ENCODE results near the gene PDE6D. TPM values are rescaled to one million over a fixed set of nuclear protein-coding genes. Genes with fewer than 3 reads are reported as not detected.
A peak's percentile ranks its signal among the peaks of the same experiment; 100 is the strongest.

The PDE6D gene
- total and polyA plus RNA-seq, 2 of the 13 experiments (the other 11 are each of a cell fraction or from before 2014, with no cell fraction given) = 14.1 to 23.2 TPM

DNA sequence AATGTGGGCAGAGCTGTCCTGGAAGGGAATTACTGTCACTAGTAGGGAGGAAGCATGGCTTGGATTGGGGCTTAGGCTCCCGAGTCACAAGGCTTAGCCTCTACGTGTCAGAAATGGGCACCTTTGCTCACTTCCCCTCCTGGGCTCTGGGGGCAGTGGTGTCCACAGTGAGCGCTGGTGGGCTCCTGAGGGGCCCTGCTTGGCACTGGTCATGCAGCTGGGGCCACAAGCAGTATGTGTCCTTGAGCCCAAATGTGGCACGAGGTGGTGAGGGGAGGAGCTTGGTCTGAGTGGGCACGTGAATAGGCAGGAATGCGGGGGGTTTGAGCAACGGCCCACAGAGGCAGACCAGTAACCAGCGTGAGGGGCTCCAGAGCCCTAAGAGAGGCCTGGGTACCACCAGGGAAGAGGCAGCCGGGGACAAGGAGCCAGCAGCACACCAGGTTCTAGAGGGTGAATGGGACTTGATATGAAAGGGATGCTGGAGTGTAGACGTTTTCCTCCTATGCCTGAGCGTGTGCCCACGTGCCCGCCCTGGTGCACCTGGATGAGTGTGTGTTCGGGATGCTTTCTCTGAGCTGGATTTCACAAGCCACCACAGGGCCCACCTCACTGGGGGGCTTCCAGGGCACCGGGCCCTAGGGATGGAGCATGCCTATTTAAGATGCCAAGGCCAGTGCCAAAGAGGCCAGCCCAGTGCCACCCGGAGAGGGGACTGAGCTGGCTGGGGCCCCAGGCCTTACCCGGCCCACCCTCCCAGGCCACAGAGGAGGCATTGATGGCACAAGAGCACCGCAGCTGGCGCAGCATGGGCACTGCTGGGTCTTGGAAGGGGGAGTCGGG is 95.5 kb downstream of the PDE6D start (continued):
- TF ChIP-seq ELF4 (CRISPR knock-in tag; IDR thresholded peaks at IDR 0.05; ENCODE audit: borderline replicate concordance) = no peak
- no peak for TF ChIP-seq ZNF260 (CRISPR knock-in tag; IDR thresholded peaks at IDR 0.05; ENCODE audit: borderline replicate concordance, low read depth)
- TF ChIP-seq PHF8 (CRISPR knock-in tag; IDR thresholded peaks at IDR 0.05) = peak; percentile 39; the same call in 1 of the 2 replicates
- no peak for TF ChIP-seq PHF21A (CRISPR knock-in tag; IDR thresholded peaks at IDR 0.05)
- TF ChIP-seq ZNF672 (CRISPR knock-in tag; IDR thresholded peaks at IDR 0.05) = no peak
- TF ChIP-seq SMAD1 (CRISPR knock-in tag; IDR thresholded peaks at IDR 0.05; ENCODE audit: borderline replicate concordance, low read depth) = no peak
- TF ChIP-seq ZNF678 (CRISPR knock-in tag; IDR thresholded peaks at IDR 0.05) = no peak
- TF ChIP-seq SNAPC5 (CRISPR knock-in tag; IDR thresholded peaks at IDR 0.05; ENCODE audit: borderline replicate concordance) = no peak
- no peak for TF ChIP-seq IRF1 (CRISPR knock-in tag; IDR thresholded peaks at IDR 0.05; ENCODE audit: low read depth)
- TF ChIP-seq ZSCAN25 (CRISPR knock-in tag; IDR thresholded peaks at IDR 0.05) = no peak
- no peak for TF ChIP-seq SP2 (CRISPR knock-in tag; IDR thresholded peaks at IDR 0.05)
- TF ChIP-seq MED1 (CRISPR knock-in tag; IDR thresholded peaks at IDR 0.05) = no peak
- no peak for TF ChIP-seq RCOR2 (CRISPR knock-in tag; IDR thresholded peaks at IDR 0.05)
- peak; percentile 14; the same call in 1 of the 2 replicates for TF ChIP-seq ZNF430 (CRISPR knock-in tag; IDR thresholded peaks at IDR 0.05)
- TF ChIP-seq ZNF367 (CRISPR knock-in tag; IDR thresholded peaks at IDR 0.05; ENCODE audit: borderline replicate concordance) = no peak
- TF ChIP-seq, protein P1, sequence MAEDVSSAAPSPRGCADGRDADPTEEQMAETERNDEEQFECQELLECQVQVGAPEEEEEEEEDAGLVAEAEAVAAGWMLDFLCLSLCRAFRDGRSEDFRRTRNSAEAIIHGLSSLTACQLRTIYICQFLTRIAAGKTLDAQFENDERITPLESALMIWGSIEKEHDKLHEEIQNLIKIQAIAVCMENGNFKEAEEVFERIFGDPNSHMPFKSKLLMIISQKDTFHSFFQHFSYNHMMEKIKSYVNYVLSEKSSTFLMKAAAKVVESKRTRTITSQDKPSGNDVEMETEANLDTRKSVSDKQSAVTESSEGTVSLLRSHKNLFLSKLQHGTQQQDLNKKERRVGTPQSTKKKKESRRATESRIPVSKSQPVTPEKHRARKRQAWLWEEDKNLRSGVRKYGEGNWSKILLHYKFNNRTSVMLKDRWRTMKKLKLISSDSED (CRISPR knock-in tag; IDR thresholded peaks at IDR 0.05) = no peak
- 0 out of 2 replicates have a peak, but pooled peaks have one; percentile 18 for TF ChIP-seq ZBTB38 (CRISPR knock-in tag; IDR thresholded peaks at IDR 0.05)
- no peak for TF ChIP-seq RELA (CRISPR knock-in tag; IDR thresholded peaks at IDR 0.05)
- TF ChIP-seq ARNT (IDR thresholded peaks at IDR 0.05) = no peak
- TF ChIP-seq NCOR1 (IDR thresholded peaks at IDR 0.05; ENCODE audit: borderline replicate concordance, low read length) = no peak
- TF ChIP-seq SMARCE1 (IDR thresholded peaks at IDR 0.05; ENCODE audit: borderline replicate concordance) = no peak
- TF ChIP-seq TRIM24 (CRISPR knock-in tag; IDR thresholded peaks at IDR 0.05) = no peak
- TF ChIP-seq GTF2F1 (IDR thresholded peaks at IDR 0.05; ENCODE audit: low read length) = no peak
- no peak for TF ChIP-seq BCLAF1 (IDR thresholded peaks at IDR 0.05)
- TF ChIP-seq SCMH1 (CRISPR knock-in tag; IDR thresholded peaks at IDR 0.05; ENCODE audit: borderline replicate concordance) = no peak
- TF ChIP-seq ZNF605 (CRISPR knock-in tag; IDR thresholded peaks at IDR 0.05) = 0 out of 2 replicates have a peak, but pooled peaks have one; percentile 65
- TF ChIP-seq GABPB1 (CRISPR knock-in tag; IDR thresholded peaks at IDR 0.05) = peak; percentile 48
- no peak for TF ChIP-seq ZNF773 (CRISPR knock-in tag; IDR thresholded peaks at IDR 0.05; ENCODE audit: borderline replicate concordance)
